Measurements from ENCODE around the gene LRRC46. TPM values are rescaled to one million over a fixed set of nuclear protein-coding genes. Genes with fewer than 3 reads are reported as not detected.
A peak's percentile ranks its signal among the peaks of the same experiment; 100 is the strongest.

LRRC46 gene
- total RNA-seq, 2 experiments from 2014 or later, result 0.31 to 0.52 TPM

GRCh38 chr17:47862621-47863440 is 31.4 kb downstream of the LRRC46 start:
- H3K4me1 Mint-ChIP-seq (ENCODE audit: low read depth), result peaks cover 21% of the 10 kb centered on the region
- no peak overlapping the region for H3K4me3 Mint-ChIP-seq
- no peaks in the 10 kb centered on the region for H3K27me3 Mint-ChIP-seq (ENCODE audit: low read depth)
- intact Hi-C loops (cut with micrococcal nuclease), result no loop called here
- H3K9me3 Mint-ChIP-seq, result no peaks in the 10 kb centered on the region
- no peak for DNase-seq
- CTCF ChIA-PET, result interaction anchor here (0.6 to 1.6 kb wide), 5 partner anchors 15 to 624 kb away, joined by 3 to 6 read pairs (median 5); no protein-coding TSS in a partner anchor
- H3K36me3 Mint-ChIP-seq (ENCODE audit: low read depth), result no peaks in the 10 kb centered on the region
- no peak overlapping the region for H3K27ac Mint-ChIP-seq

GRCh38 chr17:47864791-47865216 is 33.3 kb downstream of the LRRC46 start:
- H3K4me1 Mint-ChIP-seq (ENCODE audit: low read depth), result peaks cover 21% of the 10 kb centered on the region
- H3K27me3 Mint-ChIP-seq (ENCODE audit: low read depth), result no peaks in the 10 kb centered on the region
- peak; percentile 32 for DNase-seq
- H3K4me3 Mint-ChIP-seq, result no peak overlapping the region
- peak overlapping the region; percentile 3 for H3K27ac Mint-ChIP-seq
- intact Hi-C loops (cut with micrococcal nuclease), result no loop called here
- CTCF ChIA-PET, result interaction anchor here (1.0 to 2.3 kb wide), 2 partner anchors 15 to 20 kb away, joined by 3 to 11 read pairs; no protein-coding TSS in a partner anchor
- no peaks in the 10 kb centered on the region for H3K36me3 Mint-ChIP-seq (ENCODE audit: low read depth)
- no peaks in the 10 kb centered on the region for H3K9me3 Mint-ChIP-seq

GRCh38 chr17:47866941-47867340 is 35.5 kb downstream of the LRRC46 start:
- Mint-ChIP-seq H3K4me3 (no peak overlapping the region), H3K36me3 (ENCODE audit: low read depth) (no peaks in the 10 kb centered on the region), H3K27ac (no peak overlapping the region), H3K4me1 (ENCODE audit: low read depth) (peaks cover 22% of the 10 kb centered on the region), H3K27me3 (ENCODE audit: low read depth) (peaks cover 14% of the 10 kb centered on the region), H3K9me3 (no peaks in the 10 kb centered on the region)
- DNase-seq, result no peak
- intact Hi-C loops (cut with micrococcal nuclease), result no loop called here
- CTCF ChIA-PET, result no interaction called here

GRCh38 chr17:47867813-47868533 is 36.5 kb downstream of the LRRC46 start:
- Mint-ChIP-seq H3K36me3 (ENCODE audit: low read depth) (no peaks in the 10 kb centered on the region), H3K4me1 (ENCODE audit: low read depth) (peaks cover 18% of the 10 kb centered on the region), H3K27ac (no peak overlapping the region), H3K27me3 (ENCODE audit: low read depth) (peaks cover 18% of the 10 kb centered on the region), H3K9me3 (no peaks in the 10 kb centered on the region), H3K4me3 (no peak overlapping the region)
- intact Hi-C loops (cut with micrococcal nuclease), result no loop called here
- CTCF ChIA-PET, result interaction anchor here (1.3 kb wide), 1 partner anchor 26 kb away, joined by 5 read pairs; the partner anchor contains the start of gene SCRN2
- no peak for DNase-seq

GRCh38 chr17:47869114-47869513 is 37.6 kb downstream of the LRRC46 start:
- intact Hi-C loops (cut with micrococcal nuclease), result no loop called here
- H3K36me3 Mint-ChIP-seq (ENCODE audit: low read depth), result no peaks in the 10 kb centered on the region
- CTCF ChIA-PET, result interaction anchor here (1.3 to 1.5 kb wide), 2 partner anchors 20 to 27 kb away, joined by 5 read pairs; partner anchors contain the start of gene SCRN2
- no peak overlapping the region for H3K27ac Mint-ChIP-seq
- H3K4me3 Mint-ChIP-seq, result no peak overlapping the region
- H3K4me1 Mint-ChIP-seq (ENCODE audit: low read depth), result peaks cover 14% of the 10 kb centered on the region
- H3K9me3 Mint-ChIP-seq, result no peaks in the 10 kb centered on the region
- peaks cover 26% of the 10 kb centered on the region for H3K27me3 Mint-ChIP-seq (ENCODE audit: low read depth)
- DNase-seq, result no peak

- H3K27ac Mint-ChIP-seq, result no peak overlapping the region
- no peak for DNase-seq
- no peaks in the 10 kb centered on the region for H3K36me3 Mint-ChIP-seq (ENCODE audit: low read depth)
- H3K4me3 Mint-ChIP-seq, result no peak overlapping the region
- H3K27me3 Mint-ChIP-seq (ENCODE audit: low read depth), result peaks cover 31% of the 10 kb centered on the region
- H3K9me3 Mint-ChIP-seq, result no peaks in the 10 kb centered on the region
- CTCF ChIA-PET, result interaction anchor here (1.5 to 1.7 kb wide), 2 partner anchors 15 to 19 kb away, joined by 5 to 7 read pairs; no protein-coding TSS in a partner anchor
- intact Hi-C loops (cut with micrococcal nuclease), result no loop called here
- H3K4me1 Mint-ChIP-seq (ENCODE audit: low read depth), result peaks cover 7% of the 10 kb centered on the region
Measured at GRCh38 chr17:47870056-47870455, 38.6 kb downstream of the LRRC46 start.

- no peak overlapping the region for H3K27ac Mint-ChIP-seq
- CTCF ChIA-PET, result interaction anchor here (1.7 kb wide), 1 partner anchor 14 kb away, joined by 7 read pairs; no protein-coding TSS in a partner anchor
- peaks cover 3% of the 10 kb centered on the region for H3K4me1 Mint-ChIP-seq (ENCODE audit: low read depth)
- intact Hi-C loops (cut with micrococcal nuclease), result no loop called here
- no peaks in the 10 kb centered on the region for H3K9me3 Mint-ChIP-seq
- H3K27me3 Mint-ChIP-seq (ENCODE audit: low read depth), result peaks cover 35% of the 10 kb centered on the region
- H3K36me3 Mint-ChIP-seq (ENCODE audit: low read depth), result no peaks in the 10 kb centered on the region
- no peak for DNase-seq
- H3K4me3 Mint-ChIP-seq, result no peak overlapping the region
Measured at GRCh38 chr17:47871048-47871447, 39.6 kb downstream of the LRRC46 start.

GRCh38 chr17:47872019-47872650 is 40.7 kb downstream of the LRRC46 start:
- no peaks in the 10 kb centered on the region for H3K9me3 Mint-ChIP-seq
- CTCF ChIA-PET, result interaction anchor here (1.2 kb wide), 1 partner anchor 29 kb away, joined by 5 read pairs; no protein-coding TSS in a partner anchor

GRCh38 chr17:47872651-47873161 is 41.2 kb downstream of the LRRC46 start:
- no peaks in the 10 kb centered on the region for H3K36me3 Mint-ChIP-seq (ENCODE audit: low read depth)
- no peak for DNase-seq
- H3K9me3 Mint-ChIP-seq, result no peaks in the 10 kb centered on the region
- peaks cover 35% of the 10 kb centered on the region for H3K27me3 Mint-ChIP-seq (ENCODE audit: low read depth)
- peaks cover 3% of the 10 kb centered on the region for H3K4me1 Mint-ChIP-seq (ENCODE audit: low read depth)
- CTCF ChIA-PET, result no interaction called here
- no peak overlapping the region for H3K27ac Mint-ChIP-seq
- H3K4me3 Mint-ChIP-seq, result no peak overlapping the region
- intact Hi-C loops (cut with micrococcal nuclease), result no loop called here

More at GRCh38 chr17:47872019-47872650, 40.7 kb downstream of the LRRC46 start:
- H3K27ac Mint-ChIP-seq, result no peak overlapping the region
- peaks cover 3% of the 10 kb centered on the region for H3K4me1 Mint-ChIP-seq (ENCODE audit: low read depth)
- peaks cover 35% of the 10 kb centered on the region for H3K27me3 Mint-ChIP-seq (ENCODE audit: low read depth)
- peak; percentile 15 for DNase-seq
- H3K4me3 Mint-ChIP-seq, result no peak overlapping the region
- intact Hi-C loops (cut with micrococcal nuclease), result no loop called here
- H3K36me3 Mint-ChIP-seq (ENCODE audit: low read depth), result no peaks in the 10 kb centered on the region

- CTCF ChIA-PET, result no interaction called here
- DNase-seq, result no peak
- intact Hi-C loops (cut with micrococcal nuclease), result no loop called here
- no peaks in the 10 kb centered on the region for H3K9me3 Mint-ChIP-seq
- H3K36me3 Mint-ChIP-seq (ENCODE audit: low read depth), result no peaks in the 10 kb centered on the region
- H3K4me1 Mint-ChIP-seq (ENCODE audit: low read depth), result peaks cover 3% of the 10 kb centered on the region
- H3K4me3 Mint-ChIP-seq, result no peak overlapping the region
- no peak overlapping the region for H3K27ac Mint-ChIP-seq
- peaks cover 37% of the 10 kb centered on the region for H3K27me3 Mint-ChIP-seq (ENCODE audit: low read depth)
Measured at GRCh38 chr17:47873200-47874090, 42.0 kb downstream of the LRRC46 start.

All from activated naive CD4-positive, alpha-beta T cell treated with anti-CD3 and anti-CD28 coated beads for 36 hours (primary cell).